Chondrocyte (in vitro differentiated cells): ENCODE data around the gene FAM53B. TPM values are rescaled to one million over a fixed set of nuclear protein-coding genes. Genes with fewer than 3 reads are reported as not detected.
"Not testable (repeated sequence)": the region's sequence is repeated elsewhere in the genome, so short reads cannot be mapped to it uniquely, and the experiment has no call there.

Source experiments
- DNase-seq: peaks from one replicate; pipeline ENCODE4 v3.0.0; 2021; ENCODE audit warnings: mixed read lengths, low spot score
- H3K27ac Mint-ChIP-seq: one replicate; pipeline ENCODE4 v1.8.0; 2021; ENCODE audit warnings: mild to moderate bottlenecking, moderate library complexity, mixed read lengths; ENCODE audit not compliant: unreplicated experiment
- H3K27me3 Mint-ChIP-seq: 2 replicates; pipeline ENCODE4 v1.8.0; 2021; ENCODE audit warnings: low read depth, mixed read lengths
- H3K36me3 Mint-ChIP-seq: 2 replicates; pipeline ENCODE4 v1.8.0; 2021; ENCODE audit warnings: low read depth, mixed read lengths
- H3K4me1 Mint-ChIP-seq: 2 replicates; pipeline ENCODE4 v1.8.0; 2021; ENCODE audit warnings: low read depth, mild to moderate bottlenecking, mixed read lengths
- H3K4me3 Mint-ChIP-seq: one replicate; pipeline ENCODE4 v1.8.0; 2021; ENCODE audit warnings: mild to moderate bottlenecking, moderate library complexity, mixed read lengths; ENCODE audit not compliant: unreplicated experiment
- H3K9me3 Mint-ChIP-seq: 2 replicates; pipeline ENCODE4 v1.8.0; 2021; ENCODE audit warnings: low read depth, mixed read lengths
- long read RNA-seq: library from polyadenylated mRNA; stranded (forward); transcript quantifications from one replicate; pipeline ENCODE4 v2.0.0, GENCODE V29; 2021
- total RNA-seq: library from RNA; stranded (reverse); gene quantifications from 3 replicates; pipeline ENCODE4 v1.2.1, GENCODE V29; 2021
- TF ChIP-seq, protein P1 (sequence below): fragments of 200-600 bp; sonication (generic); IDR thresholded peaks from 2 replicates; pipeline ENCODE4 v1.5.0; 2021; ENCODE audit warnings: antibody characterized with exemption, mild to moderate bottlenecking, moderate library complexity

The FAM53B gene, protein sequence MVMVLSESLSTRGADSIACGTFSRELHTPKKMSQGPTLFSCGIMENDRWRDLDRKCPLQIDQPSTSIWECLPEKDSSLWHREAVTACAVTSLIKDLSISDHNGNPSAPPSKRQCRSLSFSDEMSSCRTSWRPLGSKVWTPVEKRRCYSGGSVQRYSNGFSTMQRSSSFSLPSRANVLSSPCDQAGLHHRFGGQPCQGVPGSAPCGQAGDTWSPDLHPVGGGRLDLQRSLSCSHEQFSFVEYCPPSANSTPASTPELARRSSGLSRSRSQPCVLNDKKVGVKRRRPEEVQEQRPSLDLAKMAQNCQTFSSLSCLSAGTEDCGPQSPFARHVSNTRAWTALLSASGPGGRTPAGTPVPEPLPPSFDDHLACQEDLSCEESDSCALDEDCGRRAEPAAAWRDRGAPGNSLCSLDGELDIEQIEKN
- 16.1 to 18.2 TPM (median 17.6 TPM) in 3 replicates for total RNA-seq
- long read RNA-seq, full-length matches to known transcripts, result 3 of 13 reads
- long read RNA-seq, partial matches to known transcripts, result 0 of 13 reads
- long read RNA-seq, other reads (novel, unspliced or antisense), result 10 of 13 reads

DNA sequence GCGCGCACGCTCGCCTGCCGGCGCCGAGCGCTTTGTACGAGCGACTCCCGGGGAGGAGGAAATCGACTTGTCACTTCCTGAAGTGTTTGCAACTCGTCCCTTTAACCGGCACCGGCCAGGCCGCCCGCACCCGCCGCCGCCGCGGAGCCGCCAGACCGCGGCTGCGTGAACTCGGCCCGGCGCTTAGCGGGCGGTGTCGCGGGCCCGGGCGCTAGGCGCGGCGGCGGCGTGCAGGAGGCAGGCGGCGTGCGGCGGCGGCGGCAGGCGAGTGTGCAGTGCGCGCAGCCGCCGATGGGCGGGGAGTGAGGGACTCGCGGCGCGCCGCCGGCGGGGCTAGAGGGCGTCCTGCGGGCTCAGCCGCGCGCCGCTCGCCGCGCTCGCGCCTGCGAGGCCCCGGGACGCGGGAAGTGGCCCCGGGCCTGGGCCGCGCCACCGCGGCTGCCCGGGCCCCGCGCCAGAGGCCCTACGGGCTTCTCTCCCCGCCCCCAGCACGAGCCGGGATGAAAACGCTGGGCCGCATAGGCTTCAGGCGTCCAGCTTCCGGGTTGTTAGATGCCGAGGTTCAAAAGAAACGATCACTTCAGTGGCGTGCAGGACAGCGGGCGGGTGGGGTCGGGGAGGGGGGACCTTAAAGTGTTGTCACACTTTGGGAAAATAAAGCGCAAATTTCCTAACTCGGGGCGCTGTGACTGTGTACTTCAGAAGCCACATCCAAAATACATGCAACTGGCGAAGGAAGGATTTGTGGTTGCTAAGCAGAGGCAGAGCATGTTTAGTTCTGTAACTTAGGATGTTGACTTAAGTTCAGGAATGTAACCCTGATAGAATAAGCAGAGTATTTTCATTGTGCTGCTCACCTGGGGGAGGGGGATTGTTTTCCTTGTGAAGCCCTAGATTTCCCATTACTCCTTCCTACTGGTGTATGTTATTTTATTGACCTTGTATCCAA is at the start of gene FAM53B:
Gene FAM53B (minus strand): TSS at position 277 of the 949 bp plus-strand sequence. CDS start 37,665 bp downstream, outside the sequence.
- H3K27me3 Mint-ChIP-seq, result no peaks in the 10 kb centered on the region
- H3K9me3 Mint-ChIP-seq, result no peaks in the 10 kb centered on the region
- peak within 1 kb of the TSS; percentile 96 for H3K27ac Mint-ChIP-seq
- H3K36me3 Mint-ChIP-seq, result peaks cover 2% of the 10 kb centered on the region
- H3K4me3 Mint-ChIP-seq, result peak within 1 kb of the TSS; percentile 97
- TF ChIP-seq, protein P1, sequence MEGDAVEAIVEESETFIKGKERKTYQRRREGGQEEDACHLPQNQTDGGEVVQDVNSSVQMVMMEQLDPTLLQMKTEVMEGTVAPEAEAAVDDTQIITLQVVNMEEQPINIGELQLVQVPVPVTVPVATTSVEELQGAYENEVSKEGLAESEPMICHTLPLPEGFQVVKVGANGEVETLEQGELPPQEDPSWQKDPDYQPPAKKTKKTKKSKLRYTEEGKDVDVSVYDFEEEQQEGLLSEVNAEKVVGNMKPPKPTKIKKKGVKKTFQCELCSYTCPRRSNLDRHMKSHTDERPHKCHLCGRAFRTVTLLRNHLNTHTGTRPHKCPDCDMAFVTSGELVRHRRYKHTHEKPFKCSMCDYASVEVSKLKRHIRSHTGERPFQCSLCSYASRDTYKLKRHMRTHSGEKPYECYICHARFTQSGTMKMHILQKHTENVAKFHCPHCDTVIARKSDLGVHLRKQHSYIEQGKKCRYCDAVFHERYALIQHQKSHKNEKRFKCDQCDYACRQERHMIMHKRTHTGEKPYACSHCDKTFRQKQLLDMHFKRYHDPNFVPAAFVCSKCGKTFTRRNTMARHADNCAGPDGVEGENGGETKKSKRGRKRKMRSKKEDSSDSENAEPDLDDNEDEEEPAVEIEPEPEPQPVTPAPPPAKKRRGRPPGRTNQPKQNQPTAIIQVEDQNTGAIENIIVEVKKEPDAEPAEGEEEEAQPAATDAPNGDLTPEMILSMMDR, result no peak
- peaks cover 38% of the 10 kb centered on the region for H3K4me1 Mint-ChIP-seq
- no peak for DNase-seq

DNA sequence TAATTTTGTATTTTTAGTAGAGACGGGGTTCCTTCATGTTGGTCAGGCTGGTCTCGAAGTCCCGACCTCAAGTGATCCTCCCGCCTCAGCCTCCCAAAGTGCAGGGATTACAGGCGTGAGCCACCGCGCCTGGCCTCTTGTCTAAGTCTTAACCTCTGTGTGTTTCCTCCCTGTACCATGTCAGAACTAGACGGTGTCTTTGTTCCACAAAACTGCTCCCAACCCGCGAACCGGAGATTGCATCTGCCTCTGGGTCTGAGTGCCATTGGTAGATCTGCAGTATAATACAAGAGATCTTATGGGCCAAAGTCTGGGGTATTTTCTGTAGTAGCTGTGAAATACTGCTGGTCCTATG is 48.8 kb upstream of the FAM53B start:
- DNase-seq, result no peak
- no peak overlapping the region for H3K27ac Mint-ChIP-seq
- H3K9me3 Mint-ChIP-seq, result no peaks in the 10 kb centered on the region
- no peaks in the 10 kb centered on the region for H3K27me3 Mint-ChIP-seq
- TF ChIP-seq, protein P1, result no peak
- H3K4me1 Mint-ChIP-seq, result peaks cover 19% of the 10 kb centered on the region
- peak overlapping the region; percentile 90 for H3K4me3 Mint-ChIP-seq
- H3K36me3 Mint-ChIP-seq, result peaks cover 4% of the 10 kb centered on the region

DNA sequence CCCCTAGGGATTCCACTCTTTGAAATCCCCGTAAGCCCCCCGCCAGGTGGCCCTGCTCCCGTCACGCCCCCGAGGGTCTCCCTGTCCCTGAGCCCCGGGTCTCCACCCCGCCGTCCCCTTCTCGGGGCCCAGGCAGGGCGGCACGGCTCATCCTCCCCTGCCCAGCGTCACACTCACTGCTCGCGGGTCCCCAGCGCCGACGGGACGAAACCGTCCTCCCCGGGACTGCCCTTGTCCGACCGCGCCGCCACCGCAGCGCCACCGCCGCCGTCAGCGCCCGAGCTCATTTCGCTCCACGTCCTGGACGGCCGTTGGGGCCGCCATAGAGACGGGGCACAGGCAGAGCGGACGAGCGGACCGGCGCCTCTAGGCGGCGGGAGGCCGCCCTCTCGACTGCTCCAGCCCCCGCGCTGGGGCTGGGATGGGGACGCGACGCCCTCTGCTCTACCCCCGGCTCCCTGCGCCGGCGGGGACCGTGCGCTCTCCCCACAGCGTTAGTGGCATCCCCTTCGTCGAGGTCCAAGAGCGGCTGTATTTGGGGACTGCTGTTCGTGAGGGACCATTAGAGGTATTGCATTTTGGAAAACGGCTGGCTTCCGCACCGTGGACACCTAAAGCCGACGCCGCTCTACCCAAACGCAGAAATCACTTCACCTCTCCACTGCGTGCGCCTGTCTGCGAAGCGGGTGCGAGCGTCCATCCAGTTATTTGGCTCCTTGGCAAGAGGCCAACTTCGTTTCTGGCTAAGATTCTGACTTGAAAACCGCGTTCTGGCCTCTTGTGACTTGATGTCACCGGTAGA is 47.6 kb upstream of the FAM53B start, which contains the start of gene EEF1AKMT2:
Gene EEF1AKMT2 (minus strand): TSS at position 341 of the 802 bp plus-strand sequence. CDS start 54 bp downstream, at position 287.
- H3K27ac Mint-ChIP-seq, result peak within 1 kb of the TSS; percentile 96
- peaks cover 7% of the 10 kb centered on the region for H3K36me3 Mint-ChIP-seq
- H3K4me3 Mint-ChIP-seq, result peak within 1 kb of the TSS; percentile 90
- TF ChIP-seq, protein P1, result peak; percentile 66
- DNase-seq, result peak; percentile 95
- no peaks in the 10 kb centered on the region for H3K27me3 Mint-ChIP-seq
- no peaks in the 10 kb centered on the region for H3K9me3 Mint-ChIP-seq
- H3K4me1 Mint-ChIP-seq, result peaks cover 19% of the 10 kb centered on the region

DNA sequence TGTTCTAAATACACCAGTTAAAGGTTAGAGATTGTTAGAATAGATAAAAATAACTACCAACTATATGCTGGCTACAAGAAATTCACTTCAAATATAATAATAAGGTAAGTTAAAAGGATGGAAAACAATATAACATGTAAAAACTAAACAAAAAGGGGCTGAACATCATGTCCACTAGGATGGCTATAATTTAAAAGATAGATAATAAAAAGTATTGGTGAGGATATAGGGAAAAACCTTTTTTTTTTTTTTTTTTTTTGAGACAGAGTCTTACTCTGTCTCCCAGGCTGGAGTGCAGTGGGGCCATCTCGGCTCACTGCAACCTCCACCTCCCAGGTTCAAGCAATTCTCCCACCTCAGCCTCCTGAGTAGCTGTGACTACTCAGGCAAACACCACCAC is 38.7 kb upstream of the FAM53B start:
- DNase-seq, H3K4me1 Mint-ChIP-seq, H3K27ac Mint-ChIP-seq, H3K9me3 Mint-ChIP-seq, H3K27me3 Mint-ChIP-seq, H3K4me3 Mint-ChIP-seq: not testable (repeated sequence)
- H3K36me3 Mint-ChIP-seq, result peaks cover 14% of the 10 kb centered on the region

DNA sequence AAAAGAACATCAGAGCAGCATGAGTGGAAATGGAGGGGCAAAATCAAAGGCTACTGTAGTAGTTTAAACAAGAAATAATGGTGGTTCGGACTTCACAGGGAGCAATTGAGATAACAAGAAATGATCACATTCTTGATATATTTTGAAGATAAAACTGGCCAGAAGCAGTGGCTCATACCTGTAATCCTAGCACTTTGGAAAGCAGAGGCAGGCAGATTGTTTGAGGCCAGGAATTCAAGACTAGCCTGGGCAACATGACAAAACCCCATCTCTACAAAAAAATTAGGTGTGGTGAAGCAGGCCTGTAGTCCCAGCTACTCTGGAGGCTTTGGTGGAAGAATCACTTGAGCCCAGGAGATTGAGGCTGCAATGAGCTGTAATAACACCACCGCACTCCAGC is 24.6 kb upstream of the FAM53B start:
- Mint-ChIP-seq H3K36me3 (peaks cover 22% of the 10 kb centered on the region), H3K27ac (no peak overlapping the region)
- no peak for DNase-seq

More for the DNA sequence above, 24.6 kb upstream of the FAM53B start:
- peaks cover 11% of the 10 kb centered on the region for H3K4me1 Mint-ChIP-seq
- no peaks in the 10 kb centered on the region for H3K27me3 Mint-ChIP-seq
- no peaks in the 10 kb centered on the region for H3K9me3 Mint-ChIP-seq
- TF ChIP-seq, protein P1, result no peak
- H3K4me3 Mint-ChIP-seq, result no peak overlapping the region
